Muscle layer of duodenum (tissue), 2 donors: ENCODE measurements around the gene AANAT.
A peak's percentile ranks its signal among the peaks of the same experiment; 100 is the strongest.

Source experiments
- H3K27ac ChIP-seq: one replicate; pipeline ENCODE4 v1.7.0; 2013; ENCODE audit warnings: mild to moderate bottlenecking, low read length
- H3K27me3 ChIP-seq: one replicate; pipeline ENCODE4 v1.7.0; 2013; ENCODE audit warnings: low read depth, mild to moderate bottlenecking, control low read depth, low read length
- H3K36me3 ChIP-seq, 2 donors: one replicate each; pipeline ENCODE4 v1.7.0; 2013; ENCODE audit warnings: low read length in 2 of 2, control low read depth in 1 of 2, mild to moderate bottlenecking in 1 of 2; ENCODE audit not compliant: insufficient read depth in 2 of 2, control insufficient read depth in 1 of 2
- H3K4me1 ChIP-seq, 2 donors: one replicate each; pipeline ENCODE4 v1.7.0; 2013; ENCODE audit warnings: low read length in 2 of 2, mild to moderate bottlenecking in 2 of 2, control low read depth in 1 of 2, moderate library complexity in 1 of 2; ENCODE audit not compliant: insufficient read depth in 2 of 2, control insufficient read depth in 1 of 2
- H3K4me3 ChIP-seq, 2 donors: one replicate each; pipeline ENCODE4 v1.7.0; 2013; ENCODE audit warnings: low read length in 2 of 2, low read depth in 1 of 2, mild to moderate bottlenecking in 1 of 2
- H3K9me3 ChIP-seq, 2 donors: one replicate each; pipeline ENCODE4 v1.7.0; 2013; ENCODE audit warnings: low read length in 2 of 2, control low read depth in 1 of 2, mild to moderate bottlenecking in 1 of 2; ENCODE audit not compliant: control insufficient read depth in 1 of 2
- donor health status: healthy.

The AANAT gene

GRCh38 chr17:76467366-76467765, at the start of gene AANAT:
Gene AANAT (plus strand): TSS chr17:76467603. CDS start chr17:76468747, 1,144 bp downstream.
- Histone ChIP-seq H3K9me3 (no peaks in the 10 kb centered on the region), H3K4me3 (no peak within 1 kb of the TSS), H3K36me3 (peaks cover 0 to 8% of the 10 kb centered on the region in 2 donors), H3K27me3 (no peaks in the 10 kb centered on the region), H3K27ac (no peak within 1 kb of the TSS), H3K4me1 (no peaks in the 10 kb centered on the region)

GRCh38 chr17:76419576-76420260, 47.7 kb upstream of the AANAT start:
- Histone ChIP-seq H3K36me3 (peaks cover 0 to 3% of the 10 kb centered on the region in 2 donors), H3K4me1 (peaks cover 4 to 23% of the 10 kb centered on the region in 2 donors), H3K9me3 (no peaks in the 10 kb centered on the region), H3K4me3 (no peak overlapping the region), H3K27ac (no peak overlapping the region), H3K27me3 (no peaks in the 10 kb centered on the region)

GRCh38 chr17:76420356-76421043, 46.9 kb upstream of the AANAT start:
- H3K4me3 ChIP-seq, result no peak overlapping the region
- no peaks in the 10 kb centered on the region for H3K9me3 ChIP-seq
- H3K27ac ChIP-seq, result no peak overlapping the region
- no peaks in the 10 kb centered on the region for H3K27me3 ChIP-seq
- H3K36me3 ChIP-seq, result peaks cover 0 to 3% of the 10 kb centered on the region in 2 donors
- peaks cover 0 to 18% of the 10 kb centered on the region in 2 donors for H3K4me1 ChIP-seq

GRCh38 chr17:76421044-76421407, 46.4 kb upstream of the AANAT start:
- Histone ChIP-seq H3K27me3 (no peaks in the 10 kb centered on the region), H3K4me3 (no peak overlapping the region), H3K27ac (no peak overlapping the region), H3K4me1 (peaks cover 0 to 18% of the 10 kb centered on the region in 2 donors), H3K36me3 (peaks cover 0 to 3% of the 10 kb centered on the region in 2 donors), H3K9me3 (no peaks in the 10 kb centered on the region)

GRCh38 chr17:76422406-76422805, 45.0 kb upstream of the AANAT start:
- no peak overlapping the region for H3K27ac ChIP-seq
- peaks cover 0 to 2% of the 10 kb centered on the region in 2 donors for H3K36me3 ChIP-seq
- H3K9me3 ChIP-seq, result no peaks in the 10 kb centered on the region
- no peak overlapping the region for H3K4me3 ChIP-seq
- H3K4me1 ChIP-seq, result peaks cover 0 to 19% of the 10 kb centered on the region in 2 donors
- H3K27me3 ChIP-seq, result no peaks in the 10 kb centered on the region

- H3K4me3 ChIP-seq, result no peak overlapping the region
- H3K36me3 ChIP-seq, result no peaks in the 10 kb centered on the region
- no peaks in the 10 kb centered on the region for H3K27me3 ChIP-seq
- no peak overlapping the region for H3K27ac ChIP-seq
- H3K4me1 ChIP-seq, result peaks cover 3 to 24% of the 10 kb centered on the region in 2 donors
- no peaks in the 10 kb centered on the region for H3K9me3 ChIP-seq
Measured at GRCh38 chr17:76422860-76423259, 44.5 kb upstream of the AANAT start.

- Histone ChIP-seq H3K9me3 (no peaks in the 10 kb centered on the region), H3K4me3 (no peak overlapping the region), H3K27ac (no peak overlapping the region), H3K4me1 (peaks cover 6 to 9% of the 10 kb centered on the region in 2 donors), H3K27me3 (no peaks in the 10 kb centered on the region), H3K36me3 (no peaks in the 10 kb centered on the region)
Measured at GRCh38 chr17:76426853-76427252, 40.5 kb upstream of the AANAT start.

- Histone ChIP-seq H3K4me1 (peaks cover 6 to 9% of the 10 kb centered on the region in 2 donors), H3K36me3 (no peaks in the 10 kb centered on the region), H3K9me3 (no peaks in the 10 kb centered on the region), H3K27me3 (no peaks in the 10 kb centered on the region), H3K27ac (peak overlapping the region; percentile 14), H3K4me3 (no peak overlapping the region)
Measured at GRCh38 chr17:76427501-76428231, 39.7 kb upstream of the AANAT start.

GRCh38 chr17:76428511-76428910, 38.9 kb upstream of the AANAT start:
- Histone ChIP-seq H3K27ac (no peak overlapping the region), H3K27me3 (no peaks in the 10 kb centered on the region), H3K4me3 (no peak overlapping the region), H3K36me3 (no peaks in the 10 kb centered on the region), H3K9me3 (no peaks in the 10 kb centered on the region), H3K4me1 (peaks cover 6 to 9% of the 10 kb centered on the region in 2 donors)

- Histone ChIP-seq H3K9me3 (no peaks in the 10 kb centered on the region), H3K27me3 (no peaks in the 10 kb centered on the region), H3K4me1 (peaks cover 6 to 9% of the 10 kb centered on the region in 2 donors), H3K27ac (no peak overlapping the region), H3K36me3 (peaks cover 0 to 4% of the 10 kb centered on the region in 2 donors), H3K4me3 (no peak overlapping the region)
Measured at GRCh38 chr17:76431509-76431908, 35.9 kb upstream of the AANAT start.

- H3K36me3 ChIP-seq, result peaks cover 0 to 4% of the 10 kb centered on the region in 2 donors
- H3K27me3 ChIP-seq, result no peaks in the 10 kb centered on the region
- no peaks in the 10 kb centered on the region for H3K9me3 ChIP-seq
- no peak overlapping the region for H3K4me3 ChIP-seq
- no peak overlapping the region for H3K27ac ChIP-seq
- H3K4me1 ChIP-seq, result peaks cover 6 to 9% of the 10 kb centered on the region in 2 donors
Measured at GRCh38 chr17:76432004-76432403, 35.4 kb upstream of the AANAT start.
